ENCODE data around the gene NME4.

DNA sequence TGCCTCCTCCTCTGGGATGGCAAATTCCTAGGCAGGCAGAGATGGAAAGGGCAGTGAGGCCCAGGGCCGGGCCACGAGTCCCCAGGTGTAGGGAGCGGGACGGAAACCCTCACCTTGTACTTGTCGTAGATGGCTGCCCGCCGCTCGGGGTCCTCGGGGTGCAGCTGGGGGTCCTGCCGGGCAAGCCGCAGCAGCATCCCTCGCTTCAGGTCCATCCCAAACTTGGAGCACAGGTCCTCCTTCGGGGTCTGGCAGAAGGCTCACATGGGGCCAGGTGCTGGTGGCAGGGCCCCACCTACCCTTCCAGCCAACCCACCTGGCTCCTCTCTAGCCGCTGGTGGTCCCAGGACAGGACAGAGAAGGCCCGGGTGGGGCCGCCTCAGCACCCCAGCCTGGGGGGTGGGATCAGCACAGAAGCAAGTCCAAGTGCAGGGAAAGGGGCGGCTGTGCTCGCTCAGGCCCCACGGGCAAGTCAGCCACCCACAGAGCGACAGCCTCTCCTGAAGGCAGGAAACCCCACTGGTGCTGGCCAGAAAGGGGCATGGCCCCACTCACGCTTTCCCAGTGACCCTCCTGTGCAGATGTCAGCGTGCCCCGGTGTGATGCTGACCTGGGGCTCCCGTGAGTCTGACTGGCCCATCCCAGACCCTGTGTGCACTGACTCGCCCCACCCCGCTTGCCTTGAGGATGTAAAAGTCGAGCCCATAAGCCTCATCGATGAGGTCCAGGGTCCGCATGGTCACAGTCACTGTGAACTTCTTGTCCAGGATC, 28.4 kb upstream of the NME4 start:
- TF ChIP-seq, protein P1, sequence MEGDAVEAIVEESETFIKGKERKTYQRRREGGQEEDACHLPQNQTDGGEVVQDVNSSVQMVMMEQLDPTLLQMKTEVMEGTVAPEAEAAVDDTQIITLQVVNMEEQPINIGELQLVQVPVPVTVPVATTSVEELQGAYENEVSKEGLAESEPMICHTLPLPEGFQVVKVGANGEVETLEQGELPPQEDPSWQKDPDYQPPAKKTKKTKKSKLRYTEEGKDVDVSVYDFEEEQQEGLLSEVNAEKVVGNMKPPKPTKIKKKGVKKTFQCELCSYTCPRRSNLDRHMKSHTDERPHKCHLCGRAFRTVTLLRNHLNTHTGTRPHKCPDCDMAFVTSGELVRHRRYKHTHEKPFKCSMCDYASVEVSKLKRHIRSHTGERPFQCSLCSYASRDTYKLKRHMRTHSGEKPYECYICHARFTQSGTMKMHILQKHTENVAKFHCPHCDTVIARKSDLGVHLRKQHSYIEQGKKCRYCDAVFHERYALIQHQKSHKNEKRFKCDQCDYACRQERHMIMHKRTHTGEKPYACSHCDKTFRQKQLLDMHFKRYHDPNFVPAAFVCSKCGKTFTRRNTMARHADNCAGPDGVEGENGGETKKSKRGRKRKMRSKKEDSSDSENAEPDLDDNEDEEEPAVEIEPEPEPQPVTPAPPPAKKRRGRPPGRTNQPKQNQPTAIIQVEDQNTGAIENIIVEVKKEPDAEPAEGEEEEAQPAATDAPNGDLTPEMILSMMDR (IDR thresholded peaks at IDR 0.05; ENCODE audit: low read length) = no peak
- TF ChIP-seq EZH2 (IDR thresholded peaks at IDR 0.05; ENCODE audit: borderline replicate concordance, low read length) = no peak

Measured in OCI-LY1 (cell line).